HG03025 (cell line): Measurements from ENCODE around the gene SPINT1.

Source experiments
- ATAC-seq: cut with Tn5 transposase; IDR thresholded peaks from one replicate; pipeline ENCODE4 v1.9.1; 2021; ENCODE audit warnings: mild to moderate bottlenecking, moderate library complexity; ENCODE audit not compliant: unreplicated experiment, low FRiP score

SPINT1 gene

GRCh38 chr15:40826423-40827075, 17.3 kb upstream of the SPINT1 start:
- no peak for ATAC-seq

GRCh38 chr15:40828447-40829036, 15.3 kb upstream of the SPINT1 start, which contains the start of gene PPP1R14D:
Gene PPP1R14D, minus strand, starts transcription at chr15:40828708. Its CDS starts 67 bp downstream, at chr15:40828641.
- ATAC-seq = no peak

- no peak for ATAC-seq
These were observed 14.7 kb upstream of the SPINT1 start for GRCh38 chr15:40829115-40829514.

GRCh38 chr15:40830884-40831283, 13.0 kb upstream of the SPINT1 start:
- no peak for ATAC-seq

GRCh38 chr15:40831861-40832260, 12.0 kb upstream of the SPINT1 start:
- ATAC-seq = no peak

- no peak for ATAC-seq
These were observed 10.9 kb upstream of the SPINT1 start for GRCh38 chr15:40832903-40833302.

- ATAC-seq = no peak
These were observed 7.8 kb upstream of the SPINT1 start for GRCh38 chr15:40836020-40836419.

- no peak for ATAC-seq
These were observed 5.1 kb upstream of the SPINT1 start for GRCh38 chr15:40838756-40839155.

GRCh38 chr15:40841741-40842140, 2.1 kb upstream of the SPINT1 start:
- ATAC-seq = no peak

DNA sequence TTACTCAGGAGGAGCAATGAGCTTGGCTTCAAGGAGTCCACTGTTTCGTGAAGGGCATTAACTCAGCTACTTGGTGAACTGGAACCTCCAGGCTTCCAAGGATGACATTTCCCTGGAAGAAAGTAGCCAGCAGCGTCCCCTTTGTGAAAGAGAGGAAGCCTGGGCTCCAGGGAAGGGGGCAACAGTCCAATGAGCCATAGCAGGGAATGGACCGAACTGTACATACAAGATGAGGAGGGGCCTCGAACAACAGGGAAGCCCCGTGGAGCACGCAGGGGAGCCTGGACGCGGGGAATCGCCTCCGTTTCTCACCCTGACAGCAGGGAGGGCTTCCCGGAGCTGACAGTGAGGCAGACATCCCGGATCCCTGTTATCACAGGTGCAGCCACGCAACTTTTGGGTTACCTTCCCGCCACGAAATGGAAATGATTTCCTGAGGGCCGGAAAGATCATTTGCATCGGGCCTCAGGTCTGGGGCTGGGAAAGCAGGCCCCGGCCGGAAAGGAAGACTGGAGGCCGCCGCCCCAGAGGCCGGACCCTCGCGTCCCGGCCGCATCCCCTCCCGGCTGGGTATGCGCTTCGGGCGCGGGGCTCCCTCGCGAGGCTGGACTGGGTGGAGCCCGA, 475 bp upstream of the SPINT1 start:
- ATAC-seq = no peak

DNA sequence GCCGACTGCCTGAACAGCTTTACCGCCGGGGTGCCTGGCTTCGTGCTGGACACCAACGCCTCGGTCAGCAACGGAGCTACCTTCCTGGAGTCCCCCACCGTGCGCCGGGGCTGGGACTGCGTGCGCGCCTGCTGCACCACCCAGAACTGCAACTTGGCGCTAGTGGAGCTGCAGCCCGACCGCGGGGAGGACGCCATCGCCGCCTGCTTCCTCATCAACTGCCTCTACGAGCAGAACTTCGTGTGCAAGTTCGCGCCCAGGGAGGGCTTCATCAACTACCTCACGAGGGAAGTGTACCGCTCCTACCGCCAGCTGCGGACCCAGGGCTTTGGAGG, 815 bp downstream of the SPINT1 start:
- ATAC-seq = no peak

GRCh38 chr15:40845036-40845435, 1.2 kb downstream of the SPINT1 start:
- no peak for ATAC-seq

DNA sequence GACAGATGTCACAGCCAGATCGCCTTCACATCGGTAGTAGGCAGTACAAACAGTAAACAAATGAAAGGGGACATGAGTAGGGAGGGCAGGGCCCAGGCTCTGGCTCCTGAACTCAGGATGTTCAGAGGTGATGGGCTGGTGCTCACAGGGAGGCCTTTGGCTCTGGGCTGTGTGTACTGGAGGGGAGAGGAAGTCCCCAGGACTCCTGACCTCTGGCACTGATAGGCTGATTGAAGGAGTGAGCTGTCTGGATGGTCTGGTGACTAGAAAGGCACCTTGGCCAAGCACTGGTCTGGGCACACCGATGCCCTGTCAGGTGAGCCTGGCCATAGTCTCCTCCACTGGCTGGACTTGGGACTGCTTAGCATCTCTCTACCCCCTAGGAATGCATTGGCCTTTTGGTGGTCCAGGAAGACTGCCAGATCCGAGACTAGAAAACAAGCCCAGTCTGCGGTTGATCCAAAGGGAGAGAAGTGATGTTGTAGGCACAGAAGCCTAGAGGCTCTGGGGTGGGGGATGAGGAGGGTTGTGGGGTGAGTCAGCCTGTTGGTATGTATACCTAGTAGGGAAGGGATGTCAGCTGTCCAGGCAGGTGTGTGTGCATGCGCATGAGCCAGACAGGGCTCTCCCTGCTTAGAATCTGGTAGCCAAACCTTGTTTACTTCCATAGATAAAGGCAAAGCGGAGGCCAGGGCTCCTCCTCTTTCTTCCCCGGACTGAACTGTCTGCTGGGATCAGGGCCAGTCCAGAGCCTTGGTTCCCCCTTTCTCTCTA, 1.9 kb downstream of the SPINT1 start:
- ATAC-seq = no peak

- no peak for ATAC-seq
These were observed 3.0 kb downstream of the SPINT1 start for GRCh38 chr15:40846841-40847222.

DNA sequence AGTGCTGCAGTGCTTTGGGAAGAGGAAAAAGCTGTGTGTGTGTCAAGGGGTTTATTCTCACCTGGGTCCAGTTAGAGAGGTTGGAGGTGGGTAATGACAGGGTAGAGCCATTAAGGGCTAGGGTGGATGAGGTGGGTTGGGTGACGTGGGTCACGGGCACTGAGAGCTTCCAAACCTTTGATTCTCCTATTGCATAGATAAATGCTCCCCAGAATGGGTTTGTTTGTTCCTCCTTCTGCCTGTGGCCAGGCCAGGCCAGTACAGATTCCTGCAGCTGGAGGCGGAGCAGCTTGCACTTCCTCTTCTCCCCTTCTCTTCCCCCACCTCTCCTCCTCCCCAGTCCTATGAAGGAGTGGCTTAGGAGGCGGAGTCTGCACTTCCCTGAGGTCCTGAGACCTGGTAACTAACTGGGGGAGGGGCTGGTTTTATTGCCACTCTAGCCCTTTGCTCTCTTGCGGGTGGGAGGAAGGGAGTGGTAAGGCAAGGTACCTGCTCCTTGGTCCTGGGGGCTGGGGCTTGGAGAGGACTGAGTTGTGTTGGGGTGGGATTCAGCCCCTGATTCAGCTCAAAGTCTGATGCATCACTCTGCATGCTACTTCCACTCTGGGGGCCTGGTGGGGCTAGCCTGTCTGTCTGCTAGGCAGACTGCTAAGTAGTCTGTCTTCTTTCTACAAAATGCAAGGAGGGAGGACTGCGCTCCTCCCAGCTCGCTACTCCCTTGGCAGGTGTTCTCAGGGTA, 3.5 kb downstream of the SPINT1 start:
- ATAC-seq = no peak

DNA sequence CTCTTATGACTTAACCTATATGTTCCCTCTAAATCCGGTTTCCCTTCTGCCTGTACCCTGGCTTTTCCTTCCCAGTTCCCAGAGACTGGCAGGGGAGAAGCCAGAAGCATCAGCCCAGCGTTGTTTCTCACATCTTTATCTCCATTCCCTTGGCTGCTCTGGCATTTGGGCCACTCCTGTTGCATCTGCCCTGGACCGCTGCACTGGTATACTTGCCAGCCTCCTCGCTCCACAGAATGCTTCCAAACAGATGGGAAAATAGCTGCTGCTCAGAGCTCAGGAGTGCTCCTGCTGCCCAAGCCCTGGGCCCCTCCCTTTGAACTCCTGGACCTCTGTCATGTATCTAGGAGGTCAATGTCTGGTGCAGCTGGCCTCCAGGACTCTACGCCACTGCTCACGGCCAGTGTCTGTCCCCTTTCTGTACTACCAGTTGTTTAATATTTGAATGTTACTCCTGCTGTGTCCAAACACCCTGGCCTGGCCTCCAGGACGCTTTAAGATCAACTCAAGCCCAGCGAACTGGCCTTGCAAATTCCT, 6.8 kb downstream of the SPINT1 start:
- no peak for ATAC-seq

- no peak for ATAC-seq
These were observed 8.7 kb downstream of the SPINT1 start for GRCh38 chr15:40852529-40852928.

- ATAC-seq = no peak
These were observed 9.5 kb downstream of the SPINT1 start for GRCh38 chr15:40853241-40853890.

GRCh38 chr15:40854161-40854560, 10.3 kb downstream of the SPINT1 start:
- ATAC-seq = no peak

DNA sequence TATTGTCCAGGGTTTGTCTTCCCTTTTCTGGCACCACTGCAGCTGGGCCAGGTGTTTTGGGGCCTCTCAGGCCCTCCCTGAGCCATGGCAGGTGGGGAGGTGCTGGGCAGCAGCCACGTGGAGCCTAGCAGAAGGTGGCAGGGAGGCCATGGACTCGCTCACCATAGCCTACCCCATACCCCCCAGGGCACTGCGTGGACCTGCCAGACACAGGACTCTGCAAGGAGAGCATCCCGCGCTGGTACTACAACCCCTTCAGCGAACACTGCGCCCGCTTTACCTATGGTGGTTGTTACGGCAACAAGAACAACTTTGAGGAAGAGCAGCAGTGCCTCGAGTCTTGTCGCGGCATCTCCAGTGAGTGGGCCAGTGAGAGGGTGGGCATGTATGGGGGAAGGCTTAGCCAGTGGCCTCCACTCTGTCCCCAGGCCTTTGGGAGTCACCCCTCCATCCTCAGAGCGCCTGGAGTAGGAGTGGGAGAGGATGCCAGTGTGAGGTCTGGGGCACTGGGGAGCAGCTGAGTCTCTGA, 11.9 kb downstream of the SPINT1 start:
- no peak for ATAC-seq
